WI38 (cell line): Measurements from ENCODE around the gene CHPF.

Experiments used
- H3K4me3 ChIP-seq: 2 replicates; pipeline ENCODE4 v1.5.1; 2011; ENCODE audit warnings: low read depth, mild to moderate bottlenecking, control low read depth, low read length
- CTCF ChIP-seq: IDR thresholded peaks from 2 replicates; pipeline ENCODE4 v1.5.1; 2012; ENCODE audit warnings: low read depth, mild to moderate bottlenecking, control low read depth, low read length

Gene CHPF

GRCh38 chr2:219536425-219536824 lies 7.2 kb downstream of the CHPF start:
- no peak overlapping the region for H3K4me3 ChIP-seq
- TF ChIP-seq CTCF = no peak

- no peak overlapping the region for H3K4me3 ChIP-seq
- TF ChIP-seq CTCF = no peak
Measured at GRCh38 chr2:219533930-219534661, 9.5 kb downstream of the CHPF start.

- TF ChIP-seq CTCF = no peak
Measured at GRCh38 chr2:219532378-219532649, 11.3 kb downstream of the CHPF start.

GRCh38 chr2:219531639-219532377 lies 11.8 kb downstream of the CHPF start:
- TF ChIP-seq CTCF = no peak
- no peak overlapping the region for H3K4me3 ChIP-seq

More at GRCh38 chr2:219532378-219532649, 11.3 kb downstream of the CHPF start:
- no peak overlapping the region for H3K4me3 ChIP-seq

- TF ChIP-seq CTCF = peak; percentile 93
- H3K4me3 ChIP-seq = peak overlapping the region; percentile 37
Measured at GRCh38 chr2:219530048-219530963, 13.3 kb downstream of the CHPF start.

GRCh38 chr2:219527472-219527871 lies 16.1 kb downstream of the CHPF start:
- H3K4me3 ChIP-seq = no peak overlapping the region
- no peak for TF ChIP-seq CTCF
